ENCODE results near the gene CTSS.
A peak's percentile ranks its signal among the peaks of the same experiment; 100 is the strongest.
"Not testable (repeated sequence)": the region's sequence is repeated elsewhere in the genome, so short reads cannot be mapped to it uniquely, and the experiment has no call there.

The CTSS gene

DNA sequence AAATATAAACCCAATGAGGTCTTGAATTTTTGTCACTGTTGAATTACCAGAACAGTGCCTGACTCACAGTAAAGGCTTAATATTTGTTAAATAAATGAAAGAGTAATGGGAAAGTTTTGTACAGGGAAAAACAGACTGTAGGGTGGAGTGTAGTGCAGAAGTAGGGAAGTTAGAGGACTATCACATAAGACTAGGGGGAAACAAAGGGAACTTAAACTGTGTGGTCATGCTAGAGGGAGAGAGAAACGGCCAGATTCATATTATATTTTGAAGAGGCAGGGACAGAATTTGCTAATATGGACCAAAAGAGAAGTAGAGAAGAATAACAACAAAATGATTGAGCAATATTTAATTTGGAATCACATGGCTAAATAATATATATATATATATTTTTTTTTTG, 27.6 kb upstream of the CTSS start:
- no peak overlapping the region for H3K4me3 ChIP-seq (ENCODE audit: low read length)
- no peaks in the 10 kb centered on the region for H3K9me3 ChIP-seq (ENCODE audit: low read length)
- peaks cover 4% of the 10 kb centered on the region for H3K36me3 ChIP-seq (ENCODE audit: insufficient read depth, low read length)
- no peak overlapping the region for H2AFZ ChIP-seq (ENCODE audit: low read depth, low read length)
- no peaks in the 10 kb centered on the region for H3K27me3 ChIP-seq (ENCODE audit: insufficient read depth, low read length)
- H3K4me1 ChIP-seq (ENCODE audit: insufficient read depth, low read length): peaks cover 5% of the 10 kb centered on the region

- no peaks in the 10 kb centered on the region for H3K27me3 ChIP-seq (ENCODE audit: insufficient read depth, low read length)
- no peaks in the 10 kb centered on the region for H3K4me1 ChIP-seq (ENCODE audit: insufficient read depth, low read length)
- H3K9me3 ChIP-seq (ENCODE audit: low read length): no peaks in the 10 kb centered on the region
- H3K4me3 ChIP-seq (ENCODE audit: low read length): no peak overlapping the region
- peaks cover 4% of the 10 kb centered on the region for H3K36me3 ChIP-seq (ENCODE audit: insufficient read depth, low read length)
- no peak overlapping the region for H2AFZ ChIP-seq (ENCODE audit: low read depth, low read length)
These were observed 26.0 kb upstream of the CTSS start for GRCh38 chr1:150791585-150791984.

DNA sequence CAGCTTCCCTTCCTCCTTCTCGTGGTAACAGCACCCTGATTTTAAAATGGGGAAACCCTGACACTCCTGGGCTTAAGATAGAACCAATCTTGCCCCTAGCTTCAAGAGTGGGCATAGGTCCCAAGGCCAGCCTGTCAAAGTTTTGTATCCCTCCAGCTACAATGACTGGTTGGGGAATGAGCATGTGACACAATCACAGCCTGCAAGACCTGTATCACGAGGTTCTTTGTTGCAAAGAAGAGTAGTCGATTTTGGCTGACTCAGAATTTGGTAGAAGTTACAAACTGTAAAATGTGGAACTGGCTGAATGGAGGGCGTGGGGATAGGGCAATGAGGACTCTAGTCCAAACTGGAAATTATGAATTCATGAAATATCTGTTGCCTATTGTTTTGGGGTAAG, 23.8 kb upstream of the CTSS start:
- Histone ChIP-seq H3K27me3 (ENCODE audit: insufficient read depth, low read length) (no peaks in the 10 kb centered on the region), H2AFZ (ENCODE audit: low read depth, low read length) (no peak overlapping the region), H3K9me3 (ENCODE audit: low read length) (no peaks in the 10 kb centered on the region), H3K4me3 (ENCODE audit: low read length) (no peak overlapping the region), H3K4me1 (ENCODE audit: insufficient read depth, low read length) (no peaks in the 10 kb centered on the region), H3K36me3 (ENCODE audit: insufficient read depth, low read length) (no peaks in the 10 kb centered on the region)

- Histone ChIP-seq H3K4me1 (ENCODE audit: insufficient read depth, low read length) (no peaks in the 10 kb centered on the region), H3K4me3 (ENCODE audit: low read length) (no peak overlapping the region), H3K9me3 (ENCODE audit: low read length) (no peaks in the 10 kb centered on the region), H2AFZ (ENCODE audit: low read depth, low read length) (no peak overlapping the region), H3K36me3 (ENCODE audit: insufficient read depth, low read length) (no peaks in the 10 kb centered on the region), H3K27me3 (ENCODE audit: insufficient read depth, low read length) (no peaks in the 10 kb centered on the region)
These were observed 23.4 kb upstream of the CTSS start for GRCh38 chr1:150788946-150789345.

GRCh38 chr1:150787455-150787854, 21.9 kb upstream of the CTSS start:
- H3K4me3 ChIP-seq (ENCODE audit: low read length): no peak overlapping the region
- H3K9me3 ChIP-seq (ENCODE audit: low read length): no peaks in the 10 kb centered on the region
- no peaks in the 10 kb centered on the region for H3K27me3 ChIP-seq (ENCODE audit: insufficient read depth, low read length)
- H3K4me1 ChIP-seq (ENCODE audit: insufficient read depth, low read length): no peaks in the 10 kb centered on the region
- H2AFZ ChIP-seq (ENCODE audit: low read depth, low read length): no peak overlapping the region
- H3K36me3 ChIP-seq (ENCODE audit: insufficient read depth, low read length): no peaks in the 10 kb centered on the region

DNA sequence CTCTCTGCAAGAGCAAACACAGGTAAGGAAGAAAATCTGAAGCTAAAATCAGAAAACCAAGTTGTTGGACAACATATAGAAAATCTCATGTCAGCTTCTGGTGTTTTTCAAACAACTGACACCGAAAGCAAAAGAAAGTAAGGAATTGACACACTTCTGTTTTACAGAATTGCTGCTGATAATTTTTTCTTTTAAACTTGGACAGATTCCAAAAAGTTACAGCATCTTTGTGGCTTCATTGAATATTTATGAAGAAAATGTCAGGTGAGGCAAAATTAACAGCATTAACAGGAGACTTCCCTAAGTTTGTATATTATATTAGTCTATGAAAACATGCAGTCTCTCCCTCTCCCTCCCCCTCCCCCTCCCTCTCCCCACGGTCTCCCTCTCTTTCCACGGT, 14.9 kb upstream of the CTSS start:
- no peak overlapping the region for H3K4me3 ChIP-seq (ENCODE audit: low read length)
- no peaks in the 10 kb centered on the region for H3K9me3 ChIP-seq (ENCODE audit: low read length)
- no peaks in the 10 kb centered on the region for H3K36me3 ChIP-seq (ENCODE audit: insufficient read depth, low read length)
- no peaks in the 10 kb centered on the region for H3K27me3 ChIP-seq (ENCODE audit: insufficient read depth, low read length)
- no peak overlapping the region for H2AFZ ChIP-seq (ENCODE audit: low read depth, low read length)
- H3K4me1 ChIP-seq (ENCODE audit: insufficient read depth, low read length): no peaks in the 10 kb centered on the region

DNA sequence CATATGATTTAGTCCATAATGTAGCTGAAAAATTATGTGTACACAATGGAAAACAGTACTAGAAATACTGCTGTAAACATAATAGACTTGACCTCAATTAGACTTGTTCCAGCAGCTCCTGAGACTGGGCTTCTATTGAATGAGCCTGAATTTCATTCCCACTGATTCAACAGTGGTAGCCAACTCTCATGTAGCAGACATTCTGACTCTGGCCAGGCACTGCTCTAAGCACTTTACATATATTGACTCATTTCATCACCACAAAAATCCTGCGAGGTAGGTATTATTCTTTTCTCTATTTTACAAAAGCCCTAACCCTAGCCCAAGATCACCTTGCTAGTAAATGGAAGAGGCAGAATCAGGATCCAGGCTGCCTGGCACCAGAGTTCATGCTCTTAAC, 12.8 kb upstream of the CTSS start:
- H3K4me1 ChIP-seq (ENCODE audit: insufficient read depth, low read length): no peaks in the 10 kb centered on the region
- H2AFZ ChIP-seq (ENCODE audit: low read depth, low read length): no peak overlapping the region
- H3K27me3 ChIP-seq (ENCODE audit: insufficient read depth, low read length): no peaks in the 10 kb centered on the region
- no peaks in the 10 kb centered on the region for H3K36me3 ChIP-seq (ENCODE audit: insufficient read depth, low read length)
- no peaks in the 10 kb centered on the region for H3K9me3 ChIP-seq (ENCODE audit: low read length)
- H3K4me3 ChIP-seq (ENCODE audit: low read length): no peak overlapping the region

DNA sequence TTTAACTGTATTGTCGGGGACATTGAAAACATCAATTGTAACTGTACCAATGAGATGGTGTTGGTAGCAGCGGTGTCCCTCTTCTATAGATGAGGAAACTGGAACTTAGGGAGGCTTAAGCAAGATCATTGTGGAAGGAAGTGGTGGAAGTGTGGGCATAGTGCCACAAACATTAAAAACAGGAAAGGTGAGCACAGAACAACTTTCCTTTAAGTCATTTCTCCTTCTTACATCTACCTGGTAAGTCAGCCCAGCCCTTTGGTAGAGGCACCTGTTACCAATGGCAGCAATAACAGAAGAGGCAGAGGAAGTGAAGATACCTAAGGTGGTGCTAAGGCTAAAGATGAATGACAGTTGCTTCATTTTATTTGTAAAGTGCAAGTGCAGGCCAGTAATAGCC, 12.0 kb upstream of the CTSS start:
- Histone ChIP-seq H3K27me3 (ENCODE audit: insufficient read depth, low read length) (no peaks in the 10 kb centered on the region), H3K36me3 (ENCODE audit: insufficient read depth, low read length) (no peaks in the 10 kb centered on the region), H3K4me1 (ENCODE audit: insufficient read depth, low read length) (no peaks in the 10 kb centered on the region), H3K9me3 (ENCODE audit: low read length) (no peaks in the 10 kb centered on the region), H3K4me3 (ENCODE audit: low read length) (no peak overlapping the region), H2AFZ (ENCODE audit: low read depth, low read length) (no peak overlapping the region)

DNA sequence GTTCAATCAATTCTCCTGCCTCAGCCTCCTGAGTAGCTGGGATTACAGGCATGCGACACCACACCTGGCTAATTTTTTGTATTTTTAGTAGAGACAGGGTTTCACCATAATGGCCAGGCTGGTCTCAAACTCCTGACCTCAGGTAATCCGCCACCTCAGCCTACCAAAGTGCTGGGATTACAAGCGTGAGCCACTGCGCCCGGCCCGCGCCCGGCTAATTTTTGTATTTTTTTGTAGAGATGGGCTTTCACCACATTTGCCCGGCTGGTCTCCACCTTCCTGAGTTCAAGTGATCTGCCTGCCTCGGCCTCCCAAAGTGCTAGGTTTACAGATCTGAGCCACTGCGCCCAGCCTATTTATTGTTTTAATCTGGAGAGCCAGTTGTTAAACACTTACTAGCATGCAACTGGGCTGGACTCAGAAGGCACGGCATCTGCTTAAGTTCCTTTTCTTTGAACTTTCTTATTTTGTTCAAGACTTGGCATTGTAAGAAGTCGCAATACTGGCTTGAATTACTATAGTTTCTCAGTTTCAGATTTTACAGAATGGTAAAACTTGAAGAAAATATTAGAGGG, 10.4 kb upstream of the CTSS start:
- H3K4me3 ChIP-seq (ENCODE audit: low read length); H3K36me3 ChIP-seq (ENCODE audit: insufficient read depth, low read length); H3K9me3 ChIP-seq (ENCODE audit: low read length); H3K4me1 ChIP-seq (ENCODE audit: insufficient read depth, low read length); H2AFZ ChIP-seq (ENCODE audit: low read depth, low read length); H3K27me3 ChIP-seq (ENCODE audit: insufficient read depth, low read length): not testable (repeated sequence)

GRCh38 chr1:150775276-150775675, 9.7 kb upstream of the CTSS start:
- H3K27me3 ChIP-seq (ENCODE audit: insufficient read depth, low read length): no peaks in the 10 kb centered on the region
- H3K4me3 ChIP-seq (ENCODE audit: low read length): no peak overlapping the region
- no peaks in the 10 kb centered on the region for H3K36me3 ChIP-seq (ENCODE audit: insufficient read depth, low read length)
- H3K9me3 ChIP-seq (ENCODE audit: low read length): no peaks in the 10 kb centered on the region
- H2AFZ ChIP-seq (ENCODE audit: low read depth, low read length): no peak overlapping the region
- no peaks in the 10 kb centered on the region for H3K4me1 ChIP-seq (ENCODE audit: insufficient read depth, low read length)

- no peak overlapping the region for H2AFZ ChIP-seq (ENCODE audit: low read depth, low read length)
- no peaks in the 10 kb centered on the region for H3K27me3 ChIP-seq (ENCODE audit: insufficient read depth, low read length)
- H3K4me1 ChIP-seq (ENCODE audit: insufficient read depth, low read length): no peaks in the 10 kb centered on the region
- no peaks in the 10 kb centered on the region for H3K36me3 ChIP-seq (ENCODE audit: insufficient read depth, low read length)
- H3K9me3 ChIP-seq (ENCODE audit: low read length): no peaks in the 10 kb centered on the region
- no peak overlapping the region for H3K4me3 ChIP-seq (ENCODE audit: low read length)
These were observed 6.7 kb upstream of the CTSS start for GRCh38 chr1:150772326-150772725.

DNA sequence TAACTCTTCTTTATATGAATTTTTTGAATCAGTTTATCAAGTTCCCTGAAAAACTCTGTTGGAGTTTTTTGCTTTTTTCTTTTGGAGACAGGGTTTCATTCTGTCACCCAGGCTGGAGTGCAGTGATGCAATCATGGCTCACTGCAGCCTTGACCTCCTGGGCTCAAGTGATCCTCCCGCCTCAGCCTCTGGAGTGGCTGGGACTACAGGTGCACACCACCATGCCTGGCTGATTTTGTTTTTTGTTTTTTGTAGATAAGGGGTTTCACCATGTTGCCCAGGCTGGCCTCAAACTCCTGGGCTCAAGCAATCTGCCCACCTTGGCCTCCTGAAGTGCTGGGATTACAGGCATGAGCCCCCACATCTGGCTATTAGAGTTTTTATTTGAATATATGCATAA, 2.1 kb upstream of the CTSS start:
- not testable (repeated sequence) for H3K4me3 ChIP-seq (ENCODE audit: low read length); H3K4me1 ChIP-seq (ENCODE audit: insufficient read depth, low read length); H3K36me3 ChIP-seq (ENCODE audit: insufficient read depth, low read length); H3K9me3 ChIP-seq (ENCODE audit: low read length); H2AFZ ChIP-seq (ENCODE audit: low read depth, low read length); H3K27me3 ChIP-seq (ENCODE audit: insufficient read depth, low read length)

GRCh38 chr1:150765977-150766301, 361 bp upstream of the CTSS start:
- H3K36me3 ChIP-seq (ENCODE audit: insufficient read depth, low read length); H3K9me3 ChIP-seq (ENCODE audit: low read length); H3K4me1 ChIP-seq (ENCODE audit: insufficient read depth, low read length); H3K27me3 ChIP-seq (ENCODE audit: insufficient read depth, low read length); H3K4me3 ChIP-seq (ENCODE audit: low read length): not testable (repeated sequence)
- H2AFZ ChIP-seq (ENCODE audit: low read depth, low read length): peak overlapping the region; percentile 72

- peaks cover 5% of the 10 kb centered on the region for H3K9me3 ChIP-seq (ENCODE audit: low read length)
- H3K27me3 ChIP-seq (ENCODE audit: insufficient read depth, low read length): no peaks in the 10 kb centered on the region
- no peak overlapping the region for H2AFZ ChIP-seq (ENCODE audit: low read depth, low read length)
- no peak overlapping the region for H3K4me3 ChIP-seq (ENCODE audit: low read length)
- no peaks in the 10 kb centered on the region for H3K4me1 ChIP-seq (ENCODE audit: insufficient read depth, low read length)
- H3K36me3 ChIP-seq (ENCODE audit: insufficient read depth, low read length): no peaks in the 10 kb centered on the region
These were observed 919 bp downstream of the CTSS start for GRCh38 chr1:150764617-150765101.

All from neuron (in vitro differentiated cells).